NT2/D1 (cell line): ENCODE results near the gene KRT3.

Experiments used
- SUZ12 ChIP-seq: IDR thresholded peaks from 2 replicates; pipeline ENCODE4 v1.6.1; 2011; ENCODE audit not compliant: insufficient read length, insufficient read depth; ENCODE audit errors: extremely low read depth
- YY1 ChIP-seq: IDR thresholded peaks from 2 replicates; pipeline ENCODE4 v1.6.1; 2011; ENCODE audit not compliant: insufficient read length, insufficient read depth
- ZNF274 ChIP-seq: IDR thresholded peaks from 2 replicates; pipeline ENCODE4 v1.6.1; 2011; ENCODE audit warnings: mild to moderate bottlenecking, low read depth, low read length

DNA sequence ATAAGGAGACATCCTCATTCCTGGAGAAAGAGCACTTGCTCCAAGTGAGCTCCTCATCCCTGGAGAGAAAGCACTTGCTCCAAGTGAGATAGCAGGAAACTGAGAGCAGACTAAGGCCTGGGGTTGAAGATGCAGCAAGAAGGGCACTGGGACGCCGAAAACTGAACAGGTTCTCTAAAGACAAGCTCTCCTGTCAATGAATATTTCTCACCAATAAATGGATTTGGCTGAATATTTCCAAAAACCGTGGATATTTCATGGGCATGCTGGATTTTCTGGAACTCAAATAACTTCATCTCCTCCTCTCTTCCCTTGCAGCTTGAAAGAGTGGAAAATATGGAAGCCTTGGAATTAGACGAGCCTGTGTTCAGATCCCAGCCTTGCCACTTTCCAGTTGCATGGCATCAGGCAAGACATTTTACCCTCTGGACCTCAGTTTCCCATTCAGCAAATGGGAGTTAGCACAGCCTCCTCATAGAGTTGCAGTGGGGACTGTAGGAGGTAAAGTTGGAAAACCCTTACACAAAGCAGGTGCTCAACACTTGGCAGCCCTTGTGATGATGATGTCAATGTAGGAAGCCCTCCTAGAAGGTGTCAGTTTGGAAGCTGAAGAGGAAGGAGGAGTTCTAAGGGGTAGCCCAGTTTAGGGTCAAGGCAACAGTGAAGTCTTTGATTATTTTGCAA, 14.4 kb downstream of the KRT3 start:
- TF ChIP-seq ZNF274 (no peak), SUZ12 (no peak), YY1 (no peak)
